Natural killer cell (primary cell): ENCODE data around the gene PTGR1. TPM values are rescaled to one million over a fixed set of nuclear protein-coding genes. Genes with fewer than 3 reads are reported as not detected.

ENCODE experiments used
- ATAC-seq, 3 donors: fragments of 150-1000 bp in 2 of 3; fragments of 200-7000 bp in 1 of 3; cut with Tn5 transposase; 1 replicate in 1 of 3; 2 replicates in 2 of 3; pipeline ENCODE4 v1.10.0; 2021; ENCODE audit warnings: mild to moderate bottlenecking in 2 of 3, moderate library complexity in 2 of 3
- DNase-seq, 2 donors: peaks; one replicate each; pipeline versions ENCODE4 v3.0.0 to v3.0.0-alpha.2; 2013 to 2021; ENCODE audit warnings: mixed read lengths in 1 of 2
- H3K27ac ChIP-seq: one replicate; pipeline ENCODE4 v1.5.1; 2013; ENCODE audit warnings: mild to moderate bottlenecking, low read length
- H3K27me3 ChIP-seq: one replicate; pipeline ENCODE4 v1.6.1; 2013; ENCODE audit warnings: low read length; ENCODE audit not compliant: control insufficient read depth, insufficient read depth
- H3K36me3 ChIP-seq: one replicate; pipeline ENCODE4 v1.6.1; 2013; ENCODE audit warnings: low read length; ENCODE audit not compliant: control insufficient read depth, insufficient read depth
- H3K4me1 ChIP-seq: one replicate; pipeline ENCODE4 v1.6.1; 2013; ENCODE audit warnings: low read length; ENCODE audit not compliant: control insufficient read depth, insufficient read depth
- H3K4me3 ChIP-seq: one replicate; pipeline ENCODE4 v1.5.1; 2013; ENCODE audit warnings: low read length
- H3K9me3 ChIP-seq: one replicate; pipeline ENCODE4 v1.6.1; 2013; ENCODE audit warnings: low read length; ENCODE audit not compliant: control insufficient read depth, insufficient read depth
- H3K27ac Mint-ChIP-seq, 2 donors: one replicate each; pipeline ENCODE4 v1.8.0; 2022; ENCODE audit warnings: mild to moderate bottlenecking in 2 of 2, mixed read lengths in 2 of 2, moderate library complexity in 1 of 2
- H3K27me3 Mint-ChIP-seq, 2 donors: one replicate each; pipeline ENCODE4 v1.8.0; 2022; ENCODE audit warnings: low read depth in 2 of 2, mixed read lengths in 2 of 2
- H3K36me3 Mint-ChIP-seq: one replicate; pipeline ENCODE4 v1.8.0; 2022; ENCODE audit warnings: mixed read lengths
- H3K4me1 Mint-ChIP-seq, 2 donors: one replicate each; pipeline ENCODE4 v1.8.0; 2022; ENCODE audit warnings: mixed read lengths in 2 of 2
- H3K4me3 Mint-ChIP-seq: one replicate; pipeline ENCODE4 v1.8.0; 2022; ENCODE audit warnings: mild to moderate bottlenecking, moderate library complexity, mixed read lengths
- H3K9me3 Mint-ChIP-seq, 2 donors: one replicate each; pipeline ENCODE4 v1.8.0; 2022; ENCODE audit warnings: mixed read lengths in 2 of 2
- CTCF ChIP-seq: fragments of 200-600 bp; IDR thresholded peaks from one replicate; pipeline ENCODE4 v1.8.0; 2022; ENCODE audit warnings: antibody characterized with exemption
- WGBS: methylation state at CpG from one replicate; pipeline ENCODE4 v1.1.7; 2013; ENCODE audit warnings: missing lambda C conversion rate; ENCODE audit not compliant: insufficient coverage; 5-methylcytosine and 5-hydroxymethylcytosine counted together
- intact Hi-C: fragments of 100-400 bp; cut with micrococcal nuclease; formaldehyde crosslinking; loops from one replicate; pipeline ENCODE4 v1.14.2; 2022
- total RNA-seq, 4 donors: library from RNA; stranded (reverse); fragments of 120-200 nt in 1 of 4; gene quantifications; one replicate each; pipeline versions ENCODE4 v1.2.3 to v1.2.4, GENCODE V29; 2013 to 2022

PTGR1 gene
- total RNA-seq, 3 donors from 2014 or later (not counting 1 experiment from before 2014, with no cell fraction given): not detected

- intact Hi-C loops: no loop called here
- H3K9me3 Mint-ChIP-seq: peaks cover 15 to 22% of the 10 kb centered on the region in 2 donors
- ATAC-seq (no peak), DNase-seq (no peak)
- Histone ChIP-seq H3K27ac (no peak overlapping the region), H3K36me3 (no peaks in the 10 kb centered on the region), H3K4me3 (no peak overlapping the region), H3K4me1 (no peaks in the 10 kb centered on the region), H3K27me3 (no peaks in the 10 kb centered on the region), H3K9me3 (peaks cover 21% of the 10 kb centered on the region)
- H3K4me3 Mint-ChIP-seq: no peak overlapping the region
- H3K27me3 Mint-ChIP-seq: peaks cover 0 to 4% of the 10 kb centered on the region in 2 donors
- H3K4me1 Mint-ChIP-seq: no peaks in the 10 kb centered on the region
- no peak for TF ChIP-seq CTCF
- peaks cover 43% of the 10 kb centered on the region for H3K36me3 Mint-ChIP-seq
- H3K27ac Mint-ChIP-seq: no peak overlapping the region
- 95% methylated on average over 2 of the region's 2 CpGs for WGBS
These were observed 50.8 kb downstream of the PTGR1 start for GRCh38 chr9:111548623-111549022.

DNA sequence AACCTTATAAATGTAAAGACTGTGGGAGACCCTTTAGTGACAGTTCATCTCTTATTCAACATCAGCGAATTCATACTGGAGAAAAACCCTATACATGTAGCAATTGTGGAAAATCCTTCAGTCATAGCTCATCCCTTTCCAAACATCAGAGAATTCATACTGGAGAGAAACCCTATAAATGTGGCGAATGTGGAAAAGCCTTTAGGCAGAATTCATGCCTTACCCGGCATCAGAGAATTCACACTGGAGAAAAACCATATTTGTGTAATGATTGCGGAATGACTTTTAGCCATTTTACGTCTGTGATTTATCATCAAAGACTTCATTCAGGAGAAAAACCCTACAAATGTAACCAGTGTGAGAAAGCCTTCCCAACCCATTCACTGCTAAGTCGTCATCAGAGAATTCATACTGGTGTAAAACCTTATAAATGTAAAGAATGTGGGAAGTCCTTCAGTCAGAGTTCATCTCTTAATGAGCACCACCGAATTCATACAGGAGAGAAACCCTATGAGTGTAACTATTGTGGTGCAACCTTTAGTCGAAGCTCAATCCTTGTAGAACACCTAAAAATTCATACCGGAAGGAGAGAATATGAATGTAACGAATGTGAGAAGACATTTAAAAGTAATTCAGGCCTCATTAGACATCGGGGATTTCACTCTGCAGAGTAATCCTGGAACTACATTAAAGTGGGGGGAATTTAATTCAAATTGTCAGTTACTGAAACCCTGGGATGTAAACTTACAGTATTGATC is 56.8 kb downstream of the PTGR1 start:
- Mint-ChIP-seq H3K36me3 (peaks cover 47% of the 10 kb centered on the region), H3K9me3 (peaks cover 22 to 24% of the 10 kb centered on the region in 2 donors), H3K4me1 (no peaks in the 10 kb centered on the region), H3K27ac (no peak overlapping the region), H3K27me3 (no peaks in the 10 kb centered on the region), H3K4me3 (no peak overlapping the region)
- Histone ChIP-seq H3K9me3 (peaks cover 43% of the 10 kb centered on the region), H3K36me3 (no peaks in the 10 kb centered on the region), H3K27me3 (no peaks in the 10 kb centered on the region), H3K4me1 (no peaks in the 10 kb centered on the region), H3K4me3 (no peak overlapping the region), H3K27ac (no peak overlapping the region)
- 92% methylated on average over 9 of the region's 11 CpGs for WGBS
- ATAC-seq: no peak
- no peak for DNase-seq
- intact Hi-C loops: no loop called here
- TF ChIP-seq CTCF: no peak

DNA sequence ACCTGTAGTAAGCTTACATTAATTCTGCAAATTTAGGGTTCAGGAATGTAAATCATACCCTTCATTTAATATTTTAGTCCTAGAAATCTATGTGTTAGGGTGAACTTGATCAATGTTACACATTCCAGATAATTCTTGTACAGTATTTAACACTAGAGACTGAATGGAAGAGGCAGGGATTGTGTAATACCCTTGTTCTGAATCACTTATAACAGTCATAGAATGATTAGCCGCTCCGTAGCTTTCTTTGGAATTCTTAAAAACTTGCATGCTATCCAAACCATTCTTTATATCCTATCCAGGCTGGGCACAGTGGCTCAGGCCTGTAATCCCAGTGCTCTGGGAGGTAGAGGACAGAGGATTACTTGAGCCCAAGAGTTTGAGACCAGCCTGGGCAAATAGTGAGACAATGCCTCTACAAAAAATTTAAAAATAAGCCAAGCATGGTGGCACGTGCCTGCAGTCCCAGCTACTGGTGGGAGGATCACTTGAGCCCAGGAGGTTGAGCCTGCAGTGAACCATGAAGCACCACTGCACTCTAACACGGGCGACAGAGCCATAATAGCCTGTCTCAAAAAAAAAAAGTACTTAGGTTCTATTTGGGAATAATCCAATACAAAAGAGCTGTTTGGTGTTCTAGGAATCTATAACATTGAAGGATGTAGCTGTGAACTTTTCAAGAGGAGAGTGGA is 66.2 kb downstream of the PTGR1 start:
- DNase-seq: no peak
- Histone ChIP-seq H3K4me1 (no peaks in the 10 kb centered on the region), H3K4me3 (no peak overlapping the region), H3K27ac (no peak overlapping the region), H3K36me3 (no peaks in the 10 kb centered on the region), H3K27me3 (no peaks in the 10 kb centered on the region), H3K9me3 (peaks cover 13% of the 10 kb centered on the region)
- ATAC-seq: no peak
- WGBS: 94% methylated on average over 5 of the region's 5 CpGs
- no peaks in the 10 kb centered on the region for H3K36me3 Mint-ChIP-seq
- no peaks in the 10 kb centered on the region for H3K4me1 Mint-ChIP-seq
- TF ChIP-seq CTCF: no peak
- H3K27me3 Mint-ChIP-seq: no peaks in the 10 kb centered on the region
- no peak overlapping the region for H3K4me3 Mint-ChIP-seq
- H3K27ac Mint-ChIP-seq: no peak overlapping the region
- H3K9me3 Mint-ChIP-seq: peaks cover 2 to 5% of the 10 kb centered on the region in 2 donors
- intact Hi-C loops: no loop called here
